ENCODE data around the gene SLC6A6. TPM values are rescaled to one million over a fixed set of nuclear protein-coding genes. Genes with fewer than 3 reads are reported as not detected.
A peak's percentile ranks its signal among the peaks of the same experiment; 100 is the strongest.

SLC6A6 gene
- total RNA-seq, 3 donors from 2014 or later: 4.4 to 11.2 (median 10.5) TPM

GRCh38 chr3:14446988-14447570 is 44.7 kb downstream of the SLC6A6 start:
- DNase-seq: no peak
- TF ChIP-seq, protein P1, sequence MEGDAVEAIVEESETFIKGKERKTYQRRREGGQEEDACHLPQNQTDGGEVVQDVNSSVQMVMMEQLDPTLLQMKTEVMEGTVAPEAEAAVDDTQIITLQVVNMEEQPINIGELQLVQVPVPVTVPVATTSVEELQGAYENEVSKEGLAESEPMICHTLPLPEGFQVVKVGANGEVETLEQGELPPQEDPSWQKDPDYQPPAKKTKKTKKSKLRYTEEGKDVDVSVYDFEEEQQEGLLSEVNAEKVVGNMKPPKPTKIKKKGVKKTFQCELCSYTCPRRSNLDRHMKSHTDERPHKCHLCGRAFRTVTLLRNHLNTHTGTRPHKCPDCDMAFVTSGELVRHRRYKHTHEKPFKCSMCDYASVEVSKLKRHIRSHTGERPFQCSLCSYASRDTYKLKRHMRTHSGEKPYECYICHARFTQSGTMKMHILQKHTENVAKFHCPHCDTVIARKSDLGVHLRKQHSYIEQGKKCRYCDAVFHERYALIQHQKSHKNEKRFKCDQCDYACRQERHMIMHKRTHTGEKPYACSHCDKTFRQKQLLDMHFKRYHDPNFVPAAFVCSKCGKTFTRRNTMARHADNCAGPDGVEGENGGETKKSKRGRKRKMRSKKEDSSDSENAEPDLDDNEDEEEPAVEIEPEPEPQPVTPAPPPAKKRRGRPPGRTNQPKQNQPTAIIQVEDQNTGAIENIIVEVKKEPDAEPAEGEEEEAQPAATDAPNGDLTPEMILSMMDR (IDR thresholded peaks at IDR 0.05): no peak
- intact Hi-C loops (cut with DNase I, micrococcal nuclease): no loop called here
- no peak for ATAC-seq
- Histone ChIP-seq H3K4me1 (ENCODE audit: low read depth) (peaks cover 5% of the 10 kb centered on the region), H3K9me3 (no peaks in the 10 kb centered on the region), H3K36me3 (ENCODE audit: low read depth) (no peaks in the 10 kb centered on the region), H3K4me3 (no peak overlapping the region)

DNA sequence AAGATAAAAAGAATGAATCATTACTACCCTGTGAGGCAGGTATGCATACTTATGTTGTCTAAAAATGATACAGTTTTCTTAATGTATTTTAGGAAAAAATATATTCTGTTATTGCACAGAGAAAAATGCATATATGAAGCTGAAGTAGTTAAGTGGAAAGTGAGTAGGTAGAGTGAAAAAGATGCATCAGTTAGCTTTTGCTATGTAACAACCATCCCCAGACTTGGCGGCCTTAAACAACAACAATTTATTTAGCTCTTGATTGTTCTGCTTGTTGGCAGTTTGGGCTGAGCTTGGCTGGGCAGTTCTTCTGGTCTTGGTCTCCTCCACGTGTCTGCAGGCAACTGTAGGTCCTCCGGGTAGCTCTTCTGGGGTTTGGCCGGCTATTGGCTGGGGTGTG is 45.7 kb downstream of the SLC6A6 start:
- no peak for DNase-seq
- TF ChIP-seq, protein P1 (IDR thresholded peaks at IDR 0.05): no peak
- Histone ChIP-seq H3K4me3 (no peak overlapping the region), H3K4me1 (ENCODE audit: low read depth) (peaks cover 14% of the 10 kb centered on the region), H3K36me3 (ENCODE audit: low read depth) (no peaks in the 10 kb centered on the region), H3K9me3 (no peaks in the 10 kb centered on the region)
- ATAC-seq: no peak
- intact Hi-C loops (cut with DNase I, micrococcal nuclease): no loop called here

DNA sequence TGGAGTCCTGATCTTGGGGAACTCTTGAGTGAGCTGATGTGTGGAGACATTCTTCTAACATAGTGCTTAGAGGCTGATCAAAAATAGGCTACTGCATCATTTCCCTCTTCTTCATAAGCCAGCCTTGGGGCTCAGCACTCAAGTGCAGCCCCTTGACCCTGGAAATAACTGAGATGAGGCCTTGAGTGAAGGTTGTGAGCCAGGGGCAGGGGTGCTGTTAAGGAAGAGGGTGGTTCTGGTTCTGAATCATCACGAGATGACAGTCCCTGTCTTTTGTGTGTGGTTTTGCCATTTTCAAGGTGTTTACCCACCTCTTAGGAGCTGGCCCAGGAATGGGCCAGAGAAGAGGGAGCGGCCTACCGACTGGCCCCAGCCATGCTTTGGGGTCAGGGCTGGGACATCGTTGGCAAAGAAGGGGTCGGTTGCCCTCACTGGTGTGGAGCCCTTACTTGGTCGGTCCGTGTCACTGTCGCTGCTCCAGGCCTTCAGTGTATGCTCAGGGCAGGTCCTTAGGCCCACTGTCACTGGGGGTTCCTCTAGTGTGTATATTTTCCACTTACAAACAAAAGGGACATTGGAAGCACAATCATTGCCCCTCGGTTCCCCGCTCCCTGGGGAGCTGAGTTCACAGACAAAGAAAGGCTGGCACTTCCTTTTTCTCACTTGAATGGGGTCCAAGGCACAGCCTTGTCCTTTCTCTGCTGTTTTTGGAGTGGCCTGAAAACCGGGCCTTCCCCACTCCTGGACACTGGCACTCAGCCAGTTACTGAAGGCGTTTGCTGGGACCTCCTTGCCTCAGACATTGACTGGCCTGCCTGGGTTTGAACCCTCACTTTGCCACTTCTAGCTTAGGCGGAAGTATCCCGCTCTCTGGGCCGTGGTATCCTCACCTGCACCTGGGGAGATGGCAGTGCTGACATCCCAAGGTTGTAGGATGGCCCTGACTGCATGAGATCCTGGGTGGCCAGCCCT is 46.6 kb downstream of the SLC6A6 start:
- DNase-seq (peak in 1 of 3 donors; percentile 36), ATAC-seq (no peak)
- Histone ChIP-seq H3K4me1 (ENCODE audit: low read depth) (peaks cover 22% of the 10 kb centered on the region), H3K9me3 (no peaks in the 10 kb centered on the region), H3K4me3 (no peak overlapping the region), H3K36me3 (ENCODE audit: low read depth) (no peaks in the 10 kb centered on the region)
- TF ChIP-seq, protein P1 (IDR thresholded peaks at IDR 0.05): no peak
- intact Hi-C loops (cut with DNase I, micrococcal nuclease): no loop called here

- TF ChIP-seq, protein P1 (IDR thresholded peaks at IDR 0.05): no peak
- no peak for DNase-seq
- intact Hi-C loops (cut with DNase I, micrococcal nuclease): loop anchor here in 1 of 2 donors (10.0 kb wide), 1 partner anchor 46 kb away; the partner anchor contains the start of gene SLC6A6
- ATAC-seq: no peak
- Histone ChIP-seq H3K4me3 (no peak overlapping the region), H3K36me3 (ENCODE audit: low read depth) (no peaks in the 10 kb centered on the region), H3K9me3 (no peaks in the 10 kb centered on the region), H3K4me1 (ENCODE audit: low read depth) (peaks cover 22% of the 10 kb centered on the region)
Observed at GRCh38 chr3:14450506-14450905, 48.1 kb downstream of the SLC6A6 start.

DNA sequence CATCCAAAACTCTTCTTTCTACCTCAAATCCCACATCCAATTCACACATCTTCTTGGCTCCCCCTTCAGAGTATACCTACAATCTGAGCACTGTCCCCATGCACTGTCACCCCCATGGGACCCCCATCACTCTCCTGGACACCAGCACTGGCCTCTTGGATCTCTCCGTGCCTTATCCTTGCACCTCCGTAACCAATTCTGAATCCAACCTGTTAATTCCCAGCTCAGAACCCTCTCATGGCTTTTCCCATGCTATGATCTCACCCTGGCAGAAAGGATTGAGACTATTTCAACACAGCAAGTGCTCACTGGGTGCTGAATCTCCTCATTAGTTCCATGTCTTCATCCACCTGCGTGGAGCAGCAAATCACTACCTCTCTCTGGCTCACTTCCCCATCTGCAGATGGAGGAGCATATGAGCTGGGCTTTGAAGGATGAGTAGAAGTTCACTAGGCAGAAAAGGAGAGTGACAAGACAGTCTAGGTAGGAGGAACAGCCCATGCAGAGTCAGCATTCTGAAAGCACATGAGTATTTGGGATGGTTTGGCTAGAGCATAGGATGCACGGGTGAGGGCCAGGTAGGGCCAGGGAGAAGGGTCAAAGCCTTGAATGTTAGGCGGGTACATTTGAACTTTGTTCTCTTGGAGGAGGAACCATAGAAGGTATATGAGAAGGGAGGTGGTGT is 48.7 kb downstream of the SLC6A6 start:
- no peak for ATAC-seq
- Histone ChIP-seq H3K36me3 (ENCODE audit: low read depth) (no peaks in the 10 kb centered on the region), H3K4me1 (ENCODE audit: low read depth) (peaks cover 22% of the 10 kb centered on the region), H3K9me3 (no peaks in the 10 kb centered on the region), H3K4me3 (no peak overlapping the region)
- intact Hi-C loops (cut with DNase I, micrococcal nuclease): loop anchor here in 1 of 2 donors (10.0 kb wide), 1 partner anchor 46 kb away; the partner anchor contains the start of gene SLC6A6
- TF ChIP-seq, protein P1 (IDR thresholded peaks at IDR 0.05): no peak
- DNase-seq: no peak
